Keratinocyte (primary cell): ENCODE data around the gene GCA. TPM values are rescaled to one million over a fixed set of nuclear protein-coding genes. Genes with fewer than 3 reads are reported as not detected.

Source experiments
- DNase-seq: peaks from one replicate; pipeline ENCODE4 v3.0.0-alpha.2; 2011; ENCODE audit warnings: low read depth, missing footprints, low spot score
- FAIRE-seq: peaks from 2 replicates; lab custom pipeline; 2011; peaks lifted over from hg19 to GRCh38; lab: Jason Lieb, UNC
- H2AFZ ChIP-seq: 2 replicates; pipeline ENCODE4 v1.6.0; 2012; ENCODE audit warnings: low read length, control low read depth, inconsistent platforms; ENCODE audit not compliant: control insufficient read depth
- H3K27ac ChIP-seq: 2 replicates; pipeline ENCODE4 v1.5.1; 2011; ENCODE audit warnings: low read length; ENCODE audit not compliant: control insufficient read depth, insufficient read depth
- H3K27me3 ChIP-seq: 3 replicates; pipeline ENCODE4 v1.6.0; 2011; ENCODE audit warnings: low read length; ENCODE audit not compliant: control insufficient read depth, insufficient read depth; ENCODE audit errors: extremely low read depth
- H3K36me3 ChIP-seq, 2 experiments: 2 replicates in 1 of 2; 3 replicates in 1 of 2; pipeline ENCODE4 v1.5.1; 2011; ENCODE audit warnings: low read length in 2 of 2, mild to moderate bottlenecking in 1 of 2; ENCODE audit not compliant: control insufficient read depth in 2 of 2, insufficient read depth in 2 of 2; ENCODE audit errors: extremely low read depth in 1 of 2
- H3K4me1 ChIP-seq: 3 replicates; pipeline ENCODE4 v1.5.1; 2011; ENCODE audit warnings: low read length; ENCODE audit not compliant: control insufficient read depth, insufficient read depth; ENCODE audit errors: extremely low read depth
- H3K4me2 ChIP-seq: 3 replicates; pipeline ENCODE4 v1.6.0; 2011; ENCODE audit warnings: low read depth, low read length; ENCODE audit not compliant: control insufficient read depth, insufficient read depth; ENCODE audit errors: extremely low read depth
- H3K4me3 ChIP-seq, 3 experiments: fragments of 200-600 bp in 1 of 3; sonication (generic) in 1 of 3; 2 replicates in 2 of 3; 3 replicates in 1 of 3; pipeline ENCODE4 v1.5.1; 2011 to 2016; ENCODE audit warnings: low read length in 3 of 3, mild to moderate bottlenecking in 3 of 3, control low read depth in 2 of 3, inconsistent platforms in 1 of 3, low read depth in 1 of 3, mixed read lengths in 1 of 3, mixed run types in 1 of 3, moderate library complexity in 1 of 3; ENCODE audit not compliant: control insufficient read depth in 2 of 3, insufficient read depth in 2 of 3; ENCODE audit errors: extremely low read depth in 1 of 3
- H3K79me2 ChIP-seq: 2 replicates; pipeline ENCODE4 v1.6.0; 2012; ENCODE audit warnings: low read length; ENCODE audit not compliant: control insufficient read depth, insufficient read depth
- H3K9ac ChIP-seq: 3 replicates; pipeline ENCODE4 v1.6.0; 2011; ENCODE audit warnings: low read length; ENCODE audit not compliant: control insufficient read depth, insufficient read depth; ENCODE audit errors: extremely low read depth
- H3K9me1 ChIP-seq: 3 replicates; pipeline ENCODE4 v1.6.0; 2011; ENCODE audit warnings: low read length; ENCODE audit not compliant: control insufficient read depth, insufficient read depth; ENCODE audit errors: extremely low read depth
- H3K9me3 ChIP-seq: 2 replicates; pipeline ENCODE4 v1.5.1; 2012; ENCODE audit warnings: low read depth, low read length; ENCODE audit not compliant: control insufficient read depth
- H4K20me1 ChIP-seq: 3 replicates; pipeline ENCODE4 v1.6.0; 2011; ENCODE audit warnings: low read length; ENCODE audit not compliant: control insufficient read depth, insufficient read depth; ENCODE audit errors: extremely low read depth
- CTCF ChIP-seq, 3 experiments: IDR thresholded peaks in 1 of 3; conservative IDR thresholded peaks in 1 of 3; optimal IDR thresholded peaks in 1 of 3; 2 replicates in 2 of 3; 3 replicates in 1 of 3; pipeline versions ENCODE3 to v1.5.1; 2011; ENCODE audit warnings: low read length in 3 of 3, mild to moderate bottlenecking in 3 of 3, moderate library complexity in 2 of 3, control low read depth in 1 of 3, inconsistent platforms in 1 of 3; ENCODE audit not compliant: insufficient read depth in 2 of 3; ENCODE audit errors: extremely low read depth in 1 of 3
- EZH2 ChIP-seq: IDR thresholded peaks from one replicate; pipeline ENCODE4 v1.6.1; 2012; ENCODE audit warnings: inconsistent platforms, mild to moderate bottlenecking, low read length, moderate library complexity
- dilution Hi-C: fragments of 300-500 bp; cut with MboI; formaldehyde crosslinking; loops from one replicate; pipeline ENCODE4 v1.7.0; 2020; ENCODE audit warnings: low sequenced_read_pairs; ENCODE audit not compliant: extremely low pct_ligation_motif_present
- polyA plus RNA-seq, 5 experiments: library from polyadenylated mRNA; depleted of rRNA in 3 of 5; stranded (reverse) in 3 of 5; stranded (forward) in 1 of 5; unstranded in 1 of 5; fragments of >200 nt; gene quantifications; 1 replicate in 1 of 5; 2 replicates in 3 of 5; 3 replicates in 1 of 5; pipeline versions ENCODE4 v1.2.1 to v1.2.3, GENCODE V29; 2011 to 2012; ENCODE audit warnings: missing spikeins in 2 of 5, low read depth in 1 of 5, low replicate concordance in 1 of 5

Gene GCA
- polyA plus RNA-seq, 1 donor (not counting 4 experiments of a cell fraction or from before 2014, with no cell fraction given), result 10.0 TPM

GRCh38 chr2:162390801-162391200, 46.9 kb downstream of the GCA start:
- H3K4me1 ChIP-seq, result no peaks in the 10 kb centered on the region
- no peaks in the 10 kb centered on the region for H3K36me3 ChIP-seq
- no peaks in the 10 kb centered on the region for H3K9me1 ChIP-seq
- no peaks in the 10 kb centered on the region for H3K79me2 ChIP-seq
- H3K9ac ChIP-seq, result no peak overlapping the region
- dilution Hi-C loops, result no loop called here
- no peak overlapping the region for H2AFZ ChIP-seq
- no peaks in the 10 kb centered on the region for H3K9me3 ChIP-seq
- TF ChIP-seq CTCF (optimal IDR thresholded peaks at IDR 0.05 in 1 of 3, IDR thresholded peaks at IDR 0.05 in 1 of 3, conservative IDR thresholded peaks at IDR 0.05 in 1 of 3; ENCODE audit: extremely low read depth in 1 of 3, insufficient read depth in 2 of 3, low read length in 3 of 3) (no peak), EZH2 (no peak)
- DNase-seq, result no peak
- H3K4me2 ChIP-seq, result no peak overlapping the region
- no peak for FAIRE-seq
- no peak overlapping the region for H3K27ac ChIP-seq
- no peak overlapping the region for H3K4me3 ChIP-seq
- no peaks in the 10 kb centered on the region for H4K20me1 ChIP-seq
- no peaks in the 10 kb centered on the region for H3K27me3 ChIP-seq

GRCh38 chr2:162400336-162400735, 56.4 kb downstream of the GCA start:
- Histone ChIP-seq H3K4me2 (no peak overlapping the region), H3K27ac (no peak overlapping the region), H4K20me1 (no peaks in the 10 kb centered on the region), H2AFZ (no peak overlapping the region), H3K36me3 (no peaks in the 10 kb centered on the region), H3K4me1 (no peaks in the 10 kb centered on the region), H3K79me2 (no peaks in the 10 kb centered on the region), H3K27me3 (no peaks in the 10 kb centered on the region), H3K9ac (no peak overlapping the region), H3K4me3 (no peak overlapping the region), H3K9me3 (no peaks in the 10 kb centered on the region), H3K9me1 (no peaks in the 10 kb centered on the region)
- TF ChIP-seq EZH2, result no peak
- TF ChIP-seq CTCF (optimal IDR thresholded peaks at IDR 0.05 in 1 of 3, IDR thresholded peaks at IDR 0.05 in 1 of 3, conservative IDR thresholded peaks at IDR 0.05 in 1 of 3; ENCODE audit: extremely low read depth in 1 of 3, insufficient read depth in 2 of 3, low read length in 3 of 3), result no peak
- dilution Hi-C loops, result no loop called here
- FAIRE-seq (no peak), DNase-seq (no peak)
